ENCODE results near the gene PHF3. TPM values are rescaled to one million over a fixed set of nuclear protein-coding genes. Genes with fewer than 3 reads are reported as not detected.

The PHF3 gene
- 34.6 to 42.1 TPM (median 34.7 TPM) in 3 replicates for total RNA-seq
- long read RNA-seq, partial matches to known transcripts, result 3 of 14 reads
- long read RNA-seq, other reads (novel, unspliced or antisense), result 11 of 14 reads

DNA sequence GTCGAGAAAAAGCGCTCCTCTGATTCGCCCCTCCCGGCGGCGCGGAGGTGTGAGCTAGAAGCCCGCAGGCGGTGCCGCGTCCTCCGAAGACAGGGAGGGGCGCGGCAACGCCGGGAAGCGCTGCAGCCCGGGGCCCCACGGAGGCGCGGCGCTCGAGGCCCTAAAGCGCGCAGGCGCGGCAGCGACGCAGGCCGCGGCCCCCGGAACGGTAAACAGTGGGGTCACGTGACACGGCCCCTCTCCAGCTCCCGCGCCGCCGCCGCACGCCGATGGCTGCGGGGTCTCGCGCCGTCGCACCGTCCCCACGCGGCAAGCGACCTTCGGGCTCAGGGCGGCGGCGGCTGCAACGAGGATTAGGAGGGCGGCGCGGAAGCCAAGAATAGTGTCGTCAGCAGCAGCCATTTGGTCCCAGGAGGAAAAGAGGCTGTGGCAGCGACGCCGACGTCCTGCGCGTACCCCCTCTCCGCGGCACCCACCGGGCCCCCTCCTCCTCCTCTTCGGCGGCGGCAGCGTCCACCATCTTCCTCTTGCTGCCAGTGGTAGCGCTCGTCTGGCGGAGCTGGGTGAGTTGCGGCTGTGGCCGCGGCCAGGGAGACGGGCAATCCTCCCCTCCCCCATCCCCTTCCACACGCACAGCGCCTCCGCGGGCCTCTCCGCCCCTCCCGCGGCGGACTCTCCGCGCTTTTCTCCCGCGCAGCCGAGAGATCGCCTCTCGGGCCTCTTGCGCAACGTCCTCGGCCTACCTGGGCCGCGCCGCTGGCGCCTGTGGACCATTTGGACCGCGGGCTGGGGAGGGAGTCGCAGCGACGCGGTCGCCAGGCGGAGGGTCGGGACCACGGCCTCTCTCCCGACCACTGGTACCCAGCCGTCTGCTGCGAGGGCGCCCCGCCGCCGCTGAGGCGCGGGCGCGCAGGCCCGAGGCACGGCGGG, at the start of gene PHF3:
Gene PHF3 (plus strand): TSS at position 215 of the 930 bp plus-strand sequence. CDS start 10,750 bp downstream, outside the sequence.
- peaks cover 4% of the 10 kb centered on the region for H3K27me3 Mint-ChIP-seq (ENCODE audit: low read depth)
- no peaks in the 10 kb centered on the region for H3K9me3 Mint-ChIP-seq (ENCODE audit: low read depth)
- DNase-seq (ENCODE audit: low spot score), result peak; percentile 96
- H3K27ac Mint-ChIP-seq (ENCODE audit: unreplicated experiment), result peak within 1 kb of the TSS; percentile 92
- H3K4me1 Mint-ChIP-seq (ENCODE audit: low read depth), result peaks cover 50% of the 10 kb centered on the region
- peak within 1 kb of the TSS; percentile 93 for H3K4me3 Mint-ChIP-seq (ENCODE audit: unreplicated experiment)
- no peaks in the 10 kb centered on the region for H3K36me3 Mint-ChIP-seq (ENCODE audit: low read depth)
- peak; percentile 54 for TF ChIP-seq CTCF (IDR thresholded peaks at IDR 0.05)

DNA sequence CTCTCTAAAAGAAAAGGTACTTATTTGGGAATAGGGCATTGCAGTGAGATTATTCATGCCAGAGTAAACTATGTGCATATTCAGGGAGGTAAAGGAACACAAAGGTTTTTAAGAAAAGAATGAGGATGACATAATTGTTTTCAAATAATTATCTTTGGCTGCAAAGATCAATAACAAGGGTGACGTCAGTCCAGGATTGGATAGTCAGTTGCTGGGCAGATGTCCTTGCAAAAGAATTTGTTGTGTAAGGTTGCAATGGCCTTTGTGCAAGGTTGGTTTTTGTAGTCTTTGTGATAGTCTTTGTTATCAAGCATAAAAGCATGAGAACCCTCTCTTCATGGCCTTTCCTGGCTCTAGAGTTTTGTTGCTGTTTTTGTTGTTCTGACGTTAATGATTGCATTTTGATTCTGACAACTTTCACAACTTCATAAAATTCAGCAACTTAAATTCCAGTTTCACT, 45.6 kb upstream of the PHF3 start:
- no peak overlapping the region for H3K4me3 Mint-ChIP-seq (ENCODE audit: unreplicated experiment)
- TF ChIP-seq CTCF (IDR thresholded peaks at IDR 0.05), result no peak
- H3K9me3 Mint-ChIP-seq (ENCODE audit: low read depth), result no peaks in the 10 kb centered on the region
- no peaks in the 10 kb centered on the region for H3K36me3 Mint-ChIP-seq (ENCODE audit: low read depth)
- no peaks in the 10 kb centered on the region for H3K27me3 Mint-ChIP-seq (ENCODE audit: low read depth)
- no peaks in the 10 kb centered on the region for H3K4me1 Mint-ChIP-seq (ENCODE audit: low read depth)
- DNase-seq (ENCODE audit: low spot score), result no peak
- no peak overlapping the region for H3K27ac Mint-ChIP-seq (ENCODE audit: unreplicated experiment)

DNA sequence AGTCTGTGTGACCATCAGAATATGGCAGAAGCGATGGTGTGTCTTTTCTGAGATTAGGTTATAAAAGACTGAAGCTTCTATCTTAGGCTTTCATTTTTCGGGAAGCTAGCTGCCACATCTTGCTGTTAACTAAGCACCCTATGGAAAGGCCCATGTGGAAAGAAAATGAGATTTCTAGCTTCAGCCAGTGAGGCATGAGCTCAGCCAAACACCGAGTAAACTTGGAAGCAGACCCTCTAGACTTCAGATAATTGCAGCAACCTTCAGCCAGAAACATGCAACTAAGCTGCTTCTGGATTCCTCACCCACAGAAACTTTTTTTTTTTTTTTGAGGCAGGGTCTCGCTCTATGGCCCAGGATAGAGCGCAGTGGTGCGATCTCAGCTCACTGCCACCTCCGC, 42.7 kb upstream of the PHF3 start:
- no peaks in the 10 kb centered on the region for H3K36me3 Mint-ChIP-seq (ENCODE audit: low read depth)
- peaks cover 4% of the 10 kb centered on the region for H3K4me1 Mint-ChIP-seq (ENCODE audit: low read depth)
- no peak overlapping the region for H3K27ac Mint-ChIP-seq (ENCODE audit: unreplicated experiment)
- H3K4me3 Mint-ChIP-seq (ENCODE audit: unreplicated experiment), result no peak overlapping the region
- H3K9me3 Mint-ChIP-seq (ENCODE audit: low read depth), result no peaks in the 10 kb centered on the region
- H3K27me3 Mint-ChIP-seq (ENCODE audit: low read depth), result no peaks in the 10 kb centered on the region
- TF ChIP-seq CTCF (IDR thresholded peaks at IDR 0.05), result no peak
- DNase-seq (ENCODE audit: low spot score), result no peak

DNA sequence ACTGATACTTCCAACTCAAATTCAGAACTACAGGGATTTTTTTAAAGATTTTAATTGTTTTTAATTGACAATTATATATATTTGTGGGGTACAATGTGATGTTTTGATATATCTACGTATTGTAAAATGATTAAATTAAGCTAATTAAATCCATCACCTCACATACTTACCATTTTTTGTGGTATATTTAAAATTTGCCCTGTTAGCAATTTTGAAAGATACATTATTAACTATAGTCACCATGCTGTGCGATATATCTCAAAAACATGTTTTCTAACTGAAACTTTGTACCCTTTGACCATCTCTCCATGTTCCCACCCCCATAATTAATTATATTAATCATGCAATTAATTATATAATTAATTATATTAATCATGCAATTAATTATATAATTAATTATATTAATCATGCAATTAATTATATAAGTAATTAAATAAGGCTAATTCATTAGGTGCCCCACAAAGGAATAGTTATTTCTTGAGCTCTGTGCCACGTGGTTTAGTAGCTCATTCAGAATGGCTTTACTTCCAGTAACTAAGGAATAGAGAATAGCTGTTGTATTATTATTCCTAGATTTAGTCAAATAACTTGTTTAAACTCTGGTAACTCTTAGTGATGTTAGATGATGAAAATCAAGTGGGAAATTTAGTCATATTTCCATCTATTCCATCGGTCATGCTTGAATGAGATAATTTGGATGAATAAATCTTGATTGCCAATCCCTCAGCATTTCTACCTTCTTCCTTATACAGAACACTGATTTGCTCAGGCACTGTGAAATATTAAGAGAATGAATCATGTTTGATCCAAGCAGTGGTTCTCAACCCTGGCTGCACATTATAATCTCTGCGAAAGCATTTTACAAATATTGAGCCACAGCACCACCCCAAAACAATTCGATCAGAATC, 38.2 kb upstream of the PHF3 start:
- H3K4me3 Mint-ChIP-seq (ENCODE audit: unreplicated experiment), result peak overlapping the region; percentile 88
- no peaks in the 10 kb centered on the region for H3K36me3 Mint-ChIP-seq (ENCODE audit: low read depth)
- H3K27ac Mint-ChIP-seq (ENCODE audit: unreplicated experiment), result peak overlapping the region; percentile 3
- H3K9me3 Mint-ChIP-seq (ENCODE audit: low read depth), result no peaks in the 10 kb centered on the region
- H3K4me1 Mint-ChIP-seq (ENCODE audit: low read depth), result peaks cover 9% of the 10 kb centered on the region
- TF ChIP-seq CTCF (IDR thresholded peaks at IDR 0.05), result no peak
- no peaks in the 10 kb centered on the region for H3K27me3 Mint-ChIP-seq (ENCODE audit: low read depth)
- DNase-seq (ENCODE audit: low spot score), result no peak
